NOMO-1 (cell line): ENCODE data around the gene GMDS.
A peak's percentile ranks its signal among the peaks of the same experiment; 100 is the strongest.

Experiments
- DNase-seq, 2 experiments: peaks; one replicate each; lab custom pipeline; 2025; ENCODE audit not compliant: unreplicated experiment in 2 of 2; lab: John Stamatoyannopoulos, UW

GMDS gene

DNA sequence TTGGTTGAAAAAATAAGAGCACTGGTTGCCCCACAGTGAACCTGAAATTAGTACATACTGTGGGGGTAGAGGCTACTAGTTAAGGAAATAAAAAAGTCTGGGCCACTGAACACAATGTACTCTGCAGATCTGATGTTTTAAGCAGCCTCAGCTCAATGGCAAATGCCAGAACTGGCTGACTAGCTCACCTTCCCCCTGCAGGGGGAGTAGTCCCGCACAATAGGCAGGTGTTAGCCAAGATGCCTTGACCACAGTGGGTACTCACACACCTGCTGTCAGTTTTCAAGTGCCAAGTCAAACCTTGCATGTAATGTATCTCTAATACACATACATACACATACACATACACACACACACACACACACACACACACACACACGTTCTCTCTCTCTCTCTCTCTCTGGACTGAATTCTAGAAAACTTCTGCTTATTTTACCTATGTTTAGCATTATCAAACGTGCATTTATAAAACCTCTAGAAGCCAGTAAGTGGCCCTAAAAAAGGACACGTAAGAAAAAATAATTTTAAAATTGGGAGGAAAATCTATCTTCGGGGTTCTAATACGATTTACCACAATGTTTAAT is 36.1 kb downstream of the GMDS start:
- DNase-seq, result peak in 1 of 2 experiments; percentile 13

DNA sequence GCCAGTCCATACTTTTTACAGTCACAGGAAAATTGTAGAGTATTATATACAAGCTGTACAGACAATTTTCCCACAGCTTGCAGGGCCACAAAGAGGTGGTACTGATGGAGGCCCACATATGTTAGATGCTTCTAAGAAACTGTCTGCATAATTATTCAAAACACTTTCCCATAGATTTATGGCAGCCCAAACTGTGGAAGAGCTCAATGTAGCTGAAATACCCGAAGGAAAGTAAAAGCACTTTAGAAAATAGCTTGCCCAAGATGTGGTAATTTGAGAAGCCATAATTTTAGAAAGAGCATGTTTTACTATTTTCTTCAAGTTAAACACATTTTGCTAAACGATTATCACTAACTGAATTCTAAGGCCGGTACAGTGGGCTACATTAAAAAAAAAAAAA is 36.9 kb downstream of the GMDS start:
- DNase-seq, result no peak

DNA sequence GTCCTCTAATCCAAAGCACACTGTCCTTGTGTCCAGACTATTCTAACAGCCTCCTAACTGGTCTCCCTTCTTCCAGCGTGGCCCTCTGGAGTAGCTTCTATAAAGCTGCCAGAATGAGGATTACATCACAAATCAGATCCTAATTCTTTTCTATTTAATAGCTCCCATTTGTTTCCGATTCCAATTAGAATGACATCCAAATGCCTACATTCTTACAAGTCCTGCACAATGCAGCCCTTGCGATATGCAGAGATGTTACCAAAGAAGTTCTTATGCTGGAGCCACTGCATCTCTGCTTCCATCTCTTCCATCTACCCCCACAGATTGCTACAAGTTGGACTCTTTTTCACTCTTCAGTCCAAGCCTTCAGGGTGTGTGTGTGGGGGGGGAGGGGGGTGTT is 40.0 kb downstream of the GMDS start:
- no peak for DNase-seq

DNA sequence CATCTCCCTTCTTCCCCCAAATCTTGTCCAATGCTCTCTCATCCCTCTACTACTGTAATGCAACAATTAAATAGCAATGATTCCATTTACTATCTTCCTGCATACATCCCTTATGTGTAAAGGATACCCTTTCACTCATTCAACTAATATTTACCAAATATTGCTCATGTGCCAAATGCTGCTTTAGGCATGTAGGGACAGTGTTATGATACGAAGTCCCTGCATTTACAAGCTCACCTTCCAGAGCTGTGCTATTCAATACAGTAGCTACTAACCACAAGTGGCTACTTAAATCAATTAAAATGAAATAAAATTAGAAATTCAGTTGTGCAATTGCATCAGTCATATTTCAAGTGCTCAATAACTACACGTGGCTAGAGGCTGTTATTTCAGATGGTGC is 41.1 kb downstream of the GMDS start:
- DNase-seq, result no peak

DNA sequence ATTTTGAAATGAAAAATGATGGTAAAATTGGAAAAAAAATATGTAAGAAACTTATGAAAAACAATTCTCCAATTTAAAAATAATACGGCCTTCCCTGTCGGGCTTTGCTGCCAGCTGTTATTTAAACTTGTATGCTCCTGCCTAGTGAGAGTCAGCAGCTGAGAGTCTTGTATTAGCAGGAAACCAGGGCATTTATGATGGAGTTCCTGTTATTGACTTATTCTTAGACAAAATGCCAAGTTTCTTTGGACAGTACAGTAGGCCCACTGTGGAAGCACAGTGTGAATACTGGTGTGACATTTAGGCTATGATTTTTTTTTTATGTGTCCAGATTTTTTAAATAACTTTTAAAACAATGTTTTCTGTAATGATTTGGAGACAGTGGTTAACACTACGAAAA is 42.1 kb downstream of the GMDS start:
- DNase-seq, result no peak

DNA sequence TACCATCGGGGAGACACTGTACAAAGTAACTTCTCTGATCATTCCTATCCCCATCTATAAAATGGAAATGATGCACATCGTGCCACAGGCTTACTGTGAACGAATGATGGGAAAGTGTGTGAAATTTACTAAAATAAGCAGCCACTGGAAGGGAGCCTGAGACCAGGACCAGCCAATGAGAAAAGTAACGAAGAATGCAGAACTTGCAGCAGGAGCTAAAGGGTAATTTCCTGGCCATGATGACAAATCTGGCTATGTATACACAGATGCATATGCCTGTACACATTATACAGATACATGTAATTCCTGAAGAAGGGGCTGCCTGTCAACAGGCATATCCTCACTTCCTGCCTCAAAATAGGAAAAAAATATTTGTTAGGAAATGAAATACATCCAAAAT is 47.4 kb downstream of the GMDS start:
- no peak for DNase-seq

DNA sequence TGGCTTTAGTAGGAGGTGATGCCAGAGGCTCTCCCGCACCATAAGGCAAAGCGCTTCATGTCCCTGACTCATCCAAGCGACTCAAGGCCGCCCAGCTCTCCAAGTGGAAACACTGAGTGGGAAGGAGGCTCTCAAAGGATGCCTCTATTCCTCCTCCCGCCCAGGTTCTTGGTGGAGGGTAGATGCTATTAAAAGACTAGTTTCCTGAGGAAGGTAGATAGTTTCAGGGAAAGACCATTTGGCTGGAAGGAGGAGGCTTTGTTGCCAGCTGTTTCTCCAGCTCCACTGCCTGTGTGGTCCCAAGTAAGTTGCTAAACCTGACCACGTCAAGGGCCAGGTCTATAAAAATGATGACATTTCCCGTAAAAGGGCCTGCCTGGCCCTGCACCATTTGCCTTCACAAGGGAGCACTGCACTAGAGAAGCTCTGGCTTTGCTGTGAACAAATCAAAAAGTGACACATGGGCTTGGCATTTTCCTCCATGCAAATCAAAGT is 48.2 kb downstream of the GMDS start:
- peak in 1 of 2 experiments; percentile 18 for DNase-seq

DNA sequence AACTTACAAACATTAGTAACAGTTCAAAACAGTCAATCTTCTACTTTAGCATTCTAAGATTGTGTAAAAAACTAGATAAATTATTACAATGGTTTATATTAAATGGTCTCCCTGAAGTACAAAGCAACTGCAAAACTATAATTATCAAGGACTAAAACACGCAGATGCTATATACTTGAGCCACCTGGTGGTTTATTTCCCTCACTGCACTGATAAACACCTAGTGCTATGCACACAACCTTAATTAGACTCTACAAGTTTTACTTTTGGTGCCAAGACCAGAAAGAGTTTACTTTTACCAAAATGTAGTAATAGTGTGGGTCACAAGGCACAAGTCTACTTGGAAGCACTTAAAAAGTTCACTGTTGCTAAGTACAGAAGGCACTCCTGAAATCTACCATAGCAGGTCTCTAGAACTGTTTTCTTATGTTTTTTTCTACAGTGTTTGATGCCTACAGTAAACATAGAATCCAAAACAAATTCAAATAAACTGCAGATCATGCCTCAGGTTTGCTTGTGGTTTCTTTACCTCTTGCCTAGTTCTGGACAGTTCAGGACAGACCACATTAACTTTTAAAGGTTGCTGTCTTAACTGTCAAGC is 49.2 kb downstream of the GMDS start:
- DNase-seq, result peak; percentile 27 to 50

DNA sequence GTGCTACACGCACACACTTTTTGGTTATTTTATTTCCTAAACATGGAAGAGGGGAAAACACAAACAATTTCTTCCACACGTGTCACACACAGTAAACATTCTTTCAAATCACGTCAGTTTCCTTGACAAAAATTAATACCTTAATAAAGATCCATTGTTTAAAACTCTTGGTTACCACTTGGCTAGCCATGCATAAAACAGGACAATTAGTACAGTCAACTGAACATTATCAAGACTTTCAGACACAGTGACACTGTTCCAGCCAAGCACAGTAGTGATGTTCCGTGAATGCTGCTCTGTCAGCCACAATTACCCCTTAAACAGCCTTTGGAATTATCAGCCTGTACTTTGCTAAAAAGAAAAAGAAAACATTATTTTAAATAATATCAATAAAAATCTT is 50.8 kb downstream of the GMDS start:
- DNase-seq, result no peak

DNA sequence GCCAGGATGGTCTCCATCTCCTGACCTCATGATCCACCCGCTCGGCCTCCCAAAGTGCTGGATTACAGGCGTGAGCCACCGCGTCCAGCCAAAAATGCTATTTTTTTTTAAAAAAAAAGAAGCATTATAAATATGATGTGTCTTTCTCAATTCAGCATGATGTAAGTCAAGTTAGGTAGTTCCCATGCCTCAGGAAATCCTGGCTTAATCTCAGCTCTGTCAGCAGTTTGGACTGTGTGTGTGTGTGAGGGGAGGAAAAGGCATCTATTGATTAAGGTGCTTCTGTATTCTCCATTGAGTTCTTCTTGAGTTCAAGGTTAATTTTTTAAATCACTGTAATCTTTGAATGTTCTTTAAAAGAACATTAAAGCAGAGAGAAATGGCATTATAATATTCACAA is 51.5 kb downstream of the GMDS start:
- no peak for DNase-seq

DNA sequence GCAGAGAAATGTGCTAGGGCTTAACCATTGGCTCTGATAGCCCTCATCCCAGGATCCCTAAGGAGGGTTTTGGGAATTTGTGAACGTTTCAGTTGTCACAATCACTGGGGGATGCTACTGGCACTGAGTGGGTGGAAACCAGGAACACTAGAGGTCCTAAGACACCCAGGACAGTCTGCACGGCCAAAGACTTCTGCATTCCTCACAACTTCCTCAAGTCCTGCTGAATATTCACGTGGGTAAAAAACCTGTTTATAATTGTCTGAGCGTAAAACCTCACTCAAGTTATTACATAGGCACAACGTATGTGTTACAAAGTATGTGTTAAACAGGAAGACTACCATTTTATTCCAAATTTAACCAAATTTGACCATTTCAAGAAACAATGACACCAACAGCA is 52.4 kb downstream of the GMDS start:
- DNase-seq, result peak in 1 of 2 experiments; percentile 34

DNA sequence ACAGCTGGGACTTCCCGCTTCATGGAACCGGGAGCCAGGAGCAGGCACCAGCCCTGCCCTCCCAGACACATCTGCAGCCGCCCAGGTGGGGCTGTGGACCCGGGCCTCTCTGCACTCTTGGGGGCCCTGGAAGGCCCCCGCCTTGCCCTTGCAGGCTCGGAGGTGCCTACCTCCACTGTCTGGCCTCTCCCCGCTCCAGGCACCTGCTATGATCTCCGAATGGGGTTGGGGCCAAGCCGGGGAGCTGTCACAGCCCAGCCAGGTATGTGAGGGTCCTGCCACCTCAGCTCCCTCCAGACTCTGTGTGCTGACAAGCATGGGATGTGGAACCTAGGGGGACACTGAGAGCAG is 54.0 kb downstream of the GMDS start:
- no peak for DNase-seq

DNA sequence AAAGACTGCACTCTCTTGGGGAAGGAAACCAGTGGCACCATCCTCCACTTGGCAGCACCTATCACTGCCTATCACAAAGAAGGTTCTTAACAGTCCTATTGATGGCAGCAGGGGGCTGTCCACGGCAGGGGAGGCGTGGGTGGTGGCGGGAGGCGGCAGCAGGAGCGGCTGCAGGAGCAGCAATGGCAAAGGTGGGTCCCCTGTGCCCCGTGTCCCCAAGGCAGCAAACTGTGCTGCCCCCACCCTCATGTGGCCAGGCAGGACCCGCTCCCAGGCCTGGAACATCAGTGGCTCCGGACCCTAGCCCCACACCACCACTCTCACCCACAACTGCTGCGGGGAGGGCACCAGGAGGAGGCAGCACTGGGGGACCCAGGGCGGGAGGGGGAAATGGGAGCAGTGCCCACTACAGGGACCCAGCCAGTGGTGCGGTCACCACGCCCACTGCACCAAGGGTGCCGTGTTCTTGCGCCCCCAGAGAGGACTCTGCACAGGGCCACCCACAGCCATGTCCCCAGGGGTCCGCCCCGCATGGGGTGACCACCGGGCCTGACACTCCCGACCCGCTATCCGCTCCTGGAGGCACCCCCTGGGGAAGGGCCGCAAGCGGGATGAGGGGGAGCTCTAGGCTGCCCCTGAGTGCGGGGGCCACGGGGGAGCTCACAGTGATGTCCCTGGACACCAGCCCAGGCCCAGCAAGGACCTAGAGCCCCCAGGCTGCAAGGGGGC is 54.6 kb downstream of the GMDS start:
- no peak for DNase-seq

DNA sequence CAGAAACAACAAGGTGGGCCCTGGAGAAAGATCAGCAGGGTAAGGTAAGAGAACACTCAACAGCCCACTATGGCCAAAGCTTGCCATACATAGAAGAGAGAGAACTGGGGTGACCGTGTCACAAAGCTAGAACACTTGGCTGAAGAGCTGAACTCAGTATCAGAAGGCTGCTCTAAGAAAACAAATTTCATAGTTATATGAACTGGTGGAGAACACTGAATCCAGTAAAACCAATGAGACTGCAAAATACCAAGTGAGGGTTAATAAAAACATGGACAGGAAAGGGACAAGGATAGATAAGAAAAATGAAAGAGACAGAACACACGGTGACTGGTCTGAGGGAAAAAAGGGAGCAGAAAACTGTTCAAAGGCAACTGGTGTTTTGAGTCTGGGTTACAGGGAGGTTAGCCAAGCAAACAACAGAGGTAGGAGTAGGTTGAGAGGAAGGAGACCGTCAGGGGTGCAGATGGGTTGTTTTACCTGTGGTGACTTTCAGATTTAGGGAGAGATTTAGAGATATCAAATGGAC is 56.5 kb downstream of the GMDS start:
- no peak for DNase-seq

DNA sequence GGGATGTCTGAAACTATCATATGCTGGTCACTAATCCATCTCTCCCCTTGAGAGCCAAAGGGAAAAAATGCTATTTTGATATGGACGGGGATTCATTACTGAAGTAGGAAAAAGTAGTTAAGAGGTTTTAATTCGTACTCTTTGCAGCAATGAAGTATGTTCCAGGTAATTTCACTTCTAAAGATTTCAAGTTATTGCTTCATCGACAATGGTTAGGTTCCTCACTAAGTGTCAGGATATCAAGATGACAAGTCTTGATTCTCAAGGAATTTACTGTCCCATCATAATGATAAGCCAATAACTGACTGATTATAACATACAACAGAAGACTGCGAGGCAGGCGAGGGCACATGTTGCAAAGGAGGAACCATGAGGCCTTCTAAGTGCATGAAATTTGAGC is 57.0 kb downstream of the GMDS start:
- DNase-seq, result no peak

DNA sequence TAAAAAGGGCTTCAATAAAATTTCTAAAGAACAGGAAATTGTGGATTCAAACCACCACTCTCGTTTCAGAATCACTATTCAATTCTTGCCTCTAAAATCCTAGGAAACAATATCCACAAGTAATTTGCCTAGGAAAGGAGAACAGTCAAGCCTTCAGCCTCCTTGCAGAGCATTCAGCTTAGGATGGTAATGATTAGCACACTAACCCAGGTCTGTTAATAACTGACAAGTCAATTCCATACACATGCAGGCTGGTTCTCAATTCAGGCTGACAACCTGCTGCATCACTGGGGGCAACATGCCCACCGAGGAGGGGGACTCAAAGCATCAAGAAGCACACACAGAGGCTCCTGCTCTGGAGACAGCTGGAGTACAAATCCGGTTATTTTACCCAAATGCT is 57.6 kb downstream of the GMDS start:
- no peak for DNase-seq

DNA sequence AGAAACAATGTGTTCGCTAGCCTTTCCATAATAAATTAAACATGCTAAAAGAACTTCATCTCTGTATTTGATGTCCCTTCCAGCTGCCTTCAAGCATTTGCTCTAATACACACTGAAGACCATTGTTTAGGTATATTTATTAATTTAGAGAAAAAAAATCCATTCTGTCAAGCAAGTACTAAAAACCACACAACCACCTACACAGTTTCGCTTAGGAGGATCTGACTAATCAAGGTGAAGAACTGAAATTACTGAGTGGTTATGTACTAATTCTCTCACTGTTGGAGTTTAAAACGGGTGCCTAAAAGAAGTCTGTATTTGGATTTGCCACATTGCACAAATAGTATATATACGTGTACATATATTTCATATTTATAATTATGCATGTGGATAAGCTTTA is 58.9 kb downstream of the GMDS start:
- DNase-seq, result no peak

DNA sequence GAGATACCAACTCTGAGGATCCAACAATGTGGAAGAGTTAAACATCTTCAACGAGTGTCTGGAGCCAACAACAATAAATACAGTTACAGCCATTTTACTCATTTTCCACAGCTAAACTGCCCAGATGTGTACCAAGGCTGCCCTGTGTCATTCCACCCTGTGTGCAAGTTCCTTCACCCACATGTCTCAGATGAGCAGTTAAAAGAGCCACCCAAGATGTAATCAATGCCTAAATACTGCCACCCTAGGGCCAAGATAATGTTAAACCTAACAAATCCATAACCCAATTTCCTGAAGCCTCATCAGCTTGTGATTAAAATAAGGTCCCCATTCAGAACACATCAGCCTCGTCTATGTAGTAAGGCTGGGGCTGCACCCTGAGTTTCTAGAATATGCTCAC is 59.9 kb downstream of the GMDS start:
- no peak for DNase-seq

DNA sequence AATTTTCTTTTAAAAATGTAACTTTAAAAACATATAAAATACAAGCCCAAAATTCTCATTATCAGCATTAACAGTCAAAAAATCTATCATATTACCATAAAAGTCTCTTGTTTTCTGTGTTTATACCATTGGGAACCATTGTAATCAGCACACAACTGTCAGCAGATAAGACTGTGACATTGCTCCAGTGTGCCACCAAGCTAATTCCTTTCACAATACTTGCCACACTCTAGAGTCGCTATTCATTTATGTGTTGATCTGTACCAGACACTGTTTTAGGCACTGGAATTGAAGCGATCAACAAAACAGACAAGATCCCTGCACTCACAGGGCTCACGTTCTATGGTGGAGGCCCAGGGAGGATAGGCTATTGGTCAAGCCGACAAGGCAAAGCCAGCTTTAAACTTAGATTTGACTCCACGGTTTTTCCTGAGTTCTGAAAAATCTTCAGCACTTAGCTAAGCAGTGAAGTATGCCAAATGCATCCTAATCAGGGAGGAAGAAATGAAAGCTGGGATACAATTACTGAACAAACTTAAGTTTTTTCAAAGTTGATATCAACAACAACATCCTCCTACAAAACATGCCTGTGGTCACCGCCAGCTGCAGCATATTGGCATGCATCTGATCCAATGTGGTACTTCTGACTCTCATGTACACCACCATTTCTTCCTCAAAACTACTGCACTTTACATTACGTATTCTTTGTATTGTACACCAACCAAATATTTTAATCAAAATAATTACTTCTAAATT is 60.5 kb downstream of the GMDS start:
- no peak for DNase-seq

DNA sequence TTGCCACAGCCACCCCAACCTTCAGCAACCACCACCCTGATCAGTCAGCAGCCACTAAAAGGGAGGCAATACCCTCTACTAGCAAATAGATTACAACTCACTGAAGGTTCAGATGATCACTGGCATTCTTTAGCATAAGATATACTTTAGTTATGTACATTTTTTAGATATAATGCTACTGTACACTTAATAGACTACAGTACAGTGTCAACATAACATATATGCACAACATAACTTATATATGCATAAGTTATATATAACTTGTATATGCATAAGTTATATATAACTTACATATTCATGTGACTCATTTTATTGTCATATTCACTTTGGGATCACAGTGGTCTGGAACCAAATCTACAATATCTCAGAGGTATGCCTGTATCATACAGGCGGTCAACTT is 61.7 kb downstream of the GMDS start:
- no peak for DNase-seq

DNA sequence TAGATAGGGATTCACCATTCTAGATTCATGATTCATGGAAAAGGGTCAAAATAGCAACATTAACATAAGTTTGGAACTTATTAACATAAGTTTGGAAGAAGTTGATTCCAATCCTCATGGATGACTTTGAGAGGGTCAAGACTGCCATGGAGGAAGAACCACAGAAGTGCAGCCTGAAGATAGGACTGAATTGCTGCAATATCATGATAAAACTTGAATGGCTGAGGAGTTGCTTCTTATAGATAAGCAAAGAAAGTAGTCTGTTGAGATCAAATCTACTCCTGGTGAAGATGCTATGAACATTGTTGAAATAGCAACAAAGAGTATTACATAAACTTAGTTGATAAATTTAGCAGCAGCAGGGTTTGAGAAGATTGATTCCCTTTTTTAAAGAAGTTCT is 62.2 kb downstream of the GMDS start:
- DNase-seq, result no peak
